ENCODE measurements around the gene DIPK2B.

DNA sequence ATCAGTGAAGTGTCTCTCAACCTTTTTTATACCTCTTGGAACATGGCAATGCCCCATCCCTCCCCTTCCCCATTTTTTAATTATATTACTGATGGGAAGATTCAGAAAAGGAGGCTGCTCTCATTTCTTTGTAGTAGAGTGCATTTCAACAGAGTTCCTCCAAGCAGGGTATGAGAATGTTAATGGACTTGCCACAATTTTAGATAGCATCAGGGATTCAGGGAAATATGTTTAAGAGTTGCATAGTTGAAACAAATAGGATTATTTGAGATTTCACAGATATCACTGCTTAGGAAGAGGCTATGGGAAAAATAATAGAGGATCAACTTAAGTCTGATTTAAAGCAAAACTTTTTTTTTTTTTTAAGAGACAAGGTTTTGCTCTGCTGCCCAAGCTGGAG, 46.2 kb downstream of the DIPK2B start:
- TF ChIP-seq HNF4G (IDR thresholded peaks at IDR 0.05): no peak
- TF ChIP-seq, protein P1, sequence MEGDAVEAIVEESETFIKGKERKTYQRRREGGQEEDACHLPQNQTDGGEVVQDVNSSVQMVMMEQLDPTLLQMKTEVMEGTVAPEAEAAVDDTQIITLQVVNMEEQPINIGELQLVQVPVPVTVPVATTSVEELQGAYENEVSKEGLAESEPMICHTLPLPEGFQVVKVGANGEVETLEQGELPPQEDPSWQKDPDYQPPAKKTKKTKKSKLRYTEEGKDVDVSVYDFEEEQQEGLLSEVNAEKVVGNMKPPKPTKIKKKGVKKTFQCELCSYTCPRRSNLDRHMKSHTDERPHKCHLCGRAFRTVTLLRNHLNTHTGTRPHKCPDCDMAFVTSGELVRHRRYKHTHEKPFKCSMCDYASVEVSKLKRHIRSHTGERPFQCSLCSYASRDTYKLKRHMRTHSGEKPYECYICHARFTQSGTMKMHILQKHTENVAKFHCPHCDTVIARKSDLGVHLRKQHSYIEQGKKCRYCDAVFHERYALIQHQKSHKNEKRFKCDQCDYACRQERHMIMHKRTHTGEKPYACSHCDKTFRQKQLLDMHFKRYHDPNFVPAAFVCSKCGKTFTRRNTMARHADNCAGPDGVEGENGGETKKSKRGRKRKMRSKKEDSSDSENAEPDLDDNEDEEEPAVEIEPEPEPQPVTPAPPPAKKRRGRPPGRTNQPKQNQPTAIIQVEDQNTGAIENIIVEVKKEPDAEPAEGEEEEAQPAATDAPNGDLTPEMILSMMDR (IDR thresholded peaks at IDR 0.05; ENCODE audit: low read depth, low read length, missing input control): no peak
- TF ChIP-seq, protein P2, sequence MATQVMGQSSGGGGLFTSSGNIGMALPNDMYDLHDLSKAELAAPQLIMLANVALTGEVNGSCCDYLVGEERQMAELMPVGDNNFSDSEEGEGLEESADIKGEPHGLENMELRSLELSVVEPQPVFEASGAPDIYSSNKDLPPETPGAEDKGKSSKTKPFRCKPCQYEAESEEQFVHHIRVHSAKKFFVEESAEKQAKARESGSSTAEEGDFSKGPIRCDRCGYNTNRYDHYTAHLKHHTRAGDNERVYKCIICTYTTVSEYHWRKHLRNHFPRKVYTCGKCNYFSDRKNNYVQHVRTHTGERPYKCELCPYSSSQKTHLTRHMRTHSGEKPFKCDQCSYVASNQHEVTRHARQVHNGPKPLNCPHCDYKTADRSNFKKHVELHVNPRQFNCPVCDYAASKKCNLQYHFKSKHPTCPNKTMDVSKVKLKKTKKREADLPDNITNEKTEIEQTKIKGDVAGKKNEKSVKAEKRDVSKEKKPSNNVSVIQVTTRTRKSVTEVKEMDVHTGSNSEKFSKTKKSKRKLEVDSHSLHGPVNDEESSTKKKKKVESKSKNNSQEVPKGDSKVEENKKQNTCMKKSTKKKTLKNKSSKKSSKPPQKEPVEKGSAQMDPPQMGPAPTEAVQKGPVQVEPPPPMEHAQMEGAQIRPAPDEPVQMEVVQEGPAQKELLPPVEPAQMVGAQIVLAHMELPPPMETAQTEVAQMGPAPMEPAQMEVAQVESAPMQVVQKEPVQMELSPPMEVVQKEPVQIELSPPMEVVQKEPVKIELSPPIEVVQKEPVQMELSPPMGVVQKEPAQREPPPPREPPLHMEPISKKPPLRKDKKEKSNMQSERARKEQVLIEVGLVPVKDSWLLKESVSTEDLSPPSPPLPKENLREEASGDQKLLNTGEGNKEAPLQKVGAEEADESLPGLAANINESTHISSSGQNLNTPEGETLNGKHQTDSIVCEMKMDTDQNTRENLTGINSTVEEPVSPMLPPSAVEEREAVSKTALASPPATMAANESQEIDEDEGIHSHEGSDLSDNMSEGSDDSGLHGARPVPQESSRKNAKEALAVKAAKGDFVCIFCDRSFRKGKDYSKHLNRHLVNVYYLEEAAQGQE (IDR thresholded peaks at IDR 0.05): no peak
